ENCODE data around the gene KCNA5. TPM values are rescaled to one million over a fixed set of nuclear protein-coding genes. Genes with fewer than 3 reads are reported as not detected.
A peak's percentile ranks its signal among the peaks of the same experiment; 100 is the strongest.

KCNA5 gene
- total RNA-seq, 1 donor from 2014 or later: 2.6 TPM

DNA sequence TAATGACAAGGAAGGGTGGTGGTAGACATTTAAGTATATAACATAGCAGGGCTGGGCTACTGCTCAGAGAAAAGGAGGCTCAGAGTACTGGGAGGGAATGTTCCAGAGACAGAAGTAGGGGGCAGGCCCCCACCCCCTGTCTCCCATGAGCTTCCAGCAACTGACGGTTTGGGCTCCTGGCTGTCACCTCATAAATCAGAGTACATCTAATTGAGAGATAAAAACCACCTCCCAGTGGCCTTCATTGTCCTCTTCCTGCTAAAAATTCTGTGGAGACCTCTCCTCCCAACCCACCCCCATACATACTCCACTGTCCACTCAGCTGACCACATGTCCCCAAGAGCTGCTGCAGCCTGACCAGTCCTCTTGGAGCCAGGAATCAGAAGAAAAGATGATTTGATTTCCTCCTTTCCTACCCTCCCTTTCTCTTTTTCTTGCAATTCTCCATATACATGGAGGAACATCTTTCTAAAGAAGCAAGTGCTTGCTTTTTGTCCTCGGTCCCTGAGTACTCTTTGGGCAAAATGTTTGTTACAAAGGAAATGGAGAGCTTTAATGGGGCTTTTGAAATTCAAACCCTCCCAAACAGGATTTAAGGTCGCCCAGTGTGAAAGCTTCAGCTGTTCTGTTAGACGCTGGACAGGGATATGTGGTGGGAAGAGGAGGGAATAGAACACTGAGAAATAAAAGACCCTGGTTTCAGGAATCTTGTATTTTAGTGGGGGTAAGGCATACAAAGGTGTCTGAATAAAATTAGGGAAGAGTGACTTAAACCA lies 16.4 kb upstream of the KCNA5 start:
- intact Hi-C loops (cut with micrococcal nuclease): no loop called here
- no peak for DNase-seq
- Histone ChIP-seq H3K4me1 (peaks cover 21% of the 10 kb centered on the region), H3K4me3 (no peak overlapping the region), H3K9me3 (replicated peaks) (no peaks in the 10 kb centered on the region), H3K27ac (replicated peaks) (peak overlapping the region; percentile 43), H3K36me3 (no peaks in the 10 kb centered on the region), H3K27me3 (ENCODE audit: low read depth) (no peaks in the 10 kb centered on the region)
- TF ChIP-seq, protein P1, sequence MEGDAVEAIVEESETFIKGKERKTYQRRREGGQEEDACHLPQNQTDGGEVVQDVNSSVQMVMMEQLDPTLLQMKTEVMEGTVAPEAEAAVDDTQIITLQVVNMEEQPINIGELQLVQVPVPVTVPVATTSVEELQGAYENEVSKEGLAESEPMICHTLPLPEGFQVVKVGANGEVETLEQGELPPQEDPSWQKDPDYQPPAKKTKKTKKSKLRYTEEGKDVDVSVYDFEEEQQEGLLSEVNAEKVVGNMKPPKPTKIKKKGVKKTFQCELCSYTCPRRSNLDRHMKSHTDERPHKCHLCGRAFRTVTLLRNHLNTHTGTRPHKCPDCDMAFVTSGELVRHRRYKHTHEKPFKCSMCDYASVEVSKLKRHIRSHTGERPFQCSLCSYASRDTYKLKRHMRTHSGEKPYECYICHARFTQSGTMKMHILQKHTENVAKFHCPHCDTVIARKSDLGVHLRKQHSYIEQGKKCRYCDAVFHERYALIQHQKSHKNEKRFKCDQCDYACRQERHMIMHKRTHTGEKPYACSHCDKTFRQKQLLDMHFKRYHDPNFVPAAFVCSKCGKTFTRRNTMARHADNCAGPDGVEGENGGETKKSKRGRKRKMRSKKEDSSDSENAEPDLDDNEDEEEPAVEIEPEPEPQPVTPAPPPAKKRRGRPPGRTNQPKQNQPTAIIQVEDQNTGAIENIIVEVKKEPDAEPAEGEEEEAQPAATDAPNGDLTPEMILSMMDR (IDR thresholded peaks at IDR 0.05; ENCODE audit: borderline replicate concordance): no peak

DNA sequence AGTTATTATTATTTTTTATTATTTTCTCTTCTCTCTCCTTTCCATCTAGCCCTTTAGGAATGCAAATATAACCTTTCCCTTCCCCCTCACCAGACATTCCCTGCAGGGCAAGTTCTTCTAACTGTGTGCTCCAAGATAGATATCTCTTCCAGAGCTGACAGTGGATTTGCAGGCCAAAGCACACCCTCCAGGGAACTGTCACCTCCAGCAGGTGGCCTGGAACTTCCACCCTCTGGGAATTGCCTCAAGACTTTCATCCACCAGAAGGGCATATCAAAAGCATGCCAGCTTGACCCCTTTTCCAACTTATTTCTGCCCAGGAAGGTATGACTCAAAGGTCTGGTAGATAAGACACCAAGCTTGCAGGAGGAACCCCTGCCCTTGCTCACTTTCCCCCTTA lies 13.6 kb upstream of the KCNA5 start:
- H3K4me3 ChIP-seq: no peak overlapping the region
- peaks cover 40% of the 10 kb centered on the region for H3K4me1 ChIP-seq
- intact Hi-C loops (cut with micrococcal nuclease): no loop called here
- no peaks in the 10 kb centered on the region for H3K27me3 ChIP-seq (ENCODE audit: low read depth)
- TF ChIP-seq, protein P1 (IDR thresholded peaks at IDR 0.05; ENCODE audit: borderline replicate concordance): no peak
- DNase-seq: no peak
- no peaks in the 10 kb centered on the region for H3K9me3 ChIP-seq (replicated peaks)
- H3K27ac ChIP-seq (replicated peaks): no peak overlapping the region
- no peaks in the 10 kb centered on the region for H3K36me3 ChIP-seq

DNA sequence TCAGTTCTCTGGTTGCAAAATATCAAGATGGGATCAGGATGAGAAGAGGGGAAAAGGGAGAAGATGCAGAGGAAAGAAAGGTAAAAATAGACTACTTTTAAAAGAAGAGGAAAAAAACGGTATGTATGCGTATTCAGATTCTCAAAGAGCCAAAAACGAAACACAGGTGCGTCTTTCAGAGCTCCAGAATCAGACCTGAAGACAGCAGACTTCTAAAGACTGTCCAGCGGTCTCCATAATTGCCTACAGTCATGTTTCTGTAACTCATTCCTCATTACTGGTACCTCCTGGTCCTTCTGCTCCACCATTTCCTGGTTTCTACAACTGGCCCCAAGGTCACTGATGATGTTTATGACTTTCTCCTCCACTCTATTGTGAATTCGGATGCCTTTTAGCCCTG lies 12.4 kb upstream of the KCNA5 start:
- H3K27ac ChIP-seq (replicated peaks): no peak overlapping the region
- peaks cover 31% of the 10 kb centered on the region for H3K4me1 ChIP-seq
- H3K9me3 ChIP-seq (replicated peaks): no peaks in the 10 kb centered on the region
- TF ChIP-seq, protein P1 (IDR thresholded peaks at IDR 0.05; ENCODE audit: borderline replicate concordance): no peak
- intact Hi-C loops (cut with micrococcal nuclease): no loop called here
- no peaks in the 10 kb centered on the region for H3K36me3 ChIP-seq
- H3K27me3 ChIP-seq (ENCODE audit: low read depth): no peaks in the 10 kb centered on the region
- no peak overlapping the region for H3K4me3 ChIP-seq
- DNase-seq: no peak

DNA sequence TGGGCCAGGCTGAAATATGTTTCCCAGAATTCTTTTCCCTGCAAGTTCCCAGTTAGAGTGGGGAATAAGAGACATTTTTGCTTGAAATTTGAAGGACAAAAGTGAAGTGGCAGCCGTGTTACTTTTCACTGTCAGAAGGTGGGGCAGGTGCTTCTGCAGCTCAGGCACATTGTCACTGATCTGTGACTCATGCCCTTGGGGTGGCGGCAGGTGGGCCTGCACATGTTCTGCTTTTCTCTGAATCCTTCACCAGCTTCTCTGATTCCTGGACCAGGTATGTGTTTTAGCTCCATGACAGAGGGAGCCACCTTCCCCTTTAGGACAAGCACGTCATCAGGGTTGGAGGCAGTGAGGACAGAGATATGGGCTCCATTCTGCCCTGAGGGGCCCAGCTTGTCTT lies 11.7 kb upstream of the KCNA5 start:
- Histone ChIP-seq H3K4me3 (no peak overlapping the region), H3K27me3 (ENCODE audit: low read depth) (no peaks in the 10 kb centered on the region), H3K4me1 (peaks cover 26% of the 10 kb centered on the region), H3K9me3 (replicated peaks) (no peaks in the 10 kb centered on the region), H3K27ac (replicated peaks) (no peak overlapping the region), H3K36me3 (no peaks in the 10 kb centered on the region)
- DNase-seq: no peak
- TF ChIP-seq, protein P1 (IDR thresholded peaks at IDR 0.05; ENCODE audit: borderline replicate concordance): no peak
- intact Hi-C loops (cut with micrococcal nuclease): no loop called here

DNA sequence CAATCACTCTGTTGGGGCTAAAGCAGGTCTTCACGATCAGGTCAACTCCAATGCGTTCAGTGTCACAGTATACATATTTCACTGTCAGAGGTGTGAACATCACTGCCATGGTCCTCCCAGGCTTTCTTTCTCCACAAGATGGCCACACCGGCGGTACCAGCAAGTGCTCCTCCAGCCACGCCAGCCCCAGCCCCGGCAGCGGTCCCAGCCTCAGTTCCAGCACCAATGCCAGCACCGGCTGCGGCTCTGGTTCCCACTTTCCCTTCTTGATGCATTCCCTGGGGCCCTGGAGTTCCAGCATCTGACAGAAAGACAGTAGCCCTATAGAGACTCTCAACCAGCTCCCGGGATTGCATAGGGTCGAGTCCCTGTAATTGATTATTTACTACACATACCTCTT lies 10.9 kb upstream of the KCNA5 start:
- H3K27ac ChIP-seq (replicated peaks): no peak overlapping the region

More for the DNA sequence above, 10.9 kb upstream of the KCNA5 start:
- Histone ChIP-seq H3K4me3 (no peak overlapping the region), H3K9me3 (replicated peaks) (no peaks in the 10 kb centered on the region), H3K36me3 (no peaks in the 10 kb centered on the region), H3K4me1 (peaks cover 21% of the 10 kb centered on the region), H3K27me3 (ENCODE audit: low read depth) (no peaks in the 10 kb centered on the region)
- DNase-seq: no peak
- TF ChIP-seq, protein P1 (IDR thresholded peaks at IDR 0.05; ENCODE audit: borderline replicate concordance): no peak
- intact Hi-C loops (cut with micrococcal nuclease): no loop called here
